ENCODE data around the gene PTPN20.

Gene PTPN20

DNA sequence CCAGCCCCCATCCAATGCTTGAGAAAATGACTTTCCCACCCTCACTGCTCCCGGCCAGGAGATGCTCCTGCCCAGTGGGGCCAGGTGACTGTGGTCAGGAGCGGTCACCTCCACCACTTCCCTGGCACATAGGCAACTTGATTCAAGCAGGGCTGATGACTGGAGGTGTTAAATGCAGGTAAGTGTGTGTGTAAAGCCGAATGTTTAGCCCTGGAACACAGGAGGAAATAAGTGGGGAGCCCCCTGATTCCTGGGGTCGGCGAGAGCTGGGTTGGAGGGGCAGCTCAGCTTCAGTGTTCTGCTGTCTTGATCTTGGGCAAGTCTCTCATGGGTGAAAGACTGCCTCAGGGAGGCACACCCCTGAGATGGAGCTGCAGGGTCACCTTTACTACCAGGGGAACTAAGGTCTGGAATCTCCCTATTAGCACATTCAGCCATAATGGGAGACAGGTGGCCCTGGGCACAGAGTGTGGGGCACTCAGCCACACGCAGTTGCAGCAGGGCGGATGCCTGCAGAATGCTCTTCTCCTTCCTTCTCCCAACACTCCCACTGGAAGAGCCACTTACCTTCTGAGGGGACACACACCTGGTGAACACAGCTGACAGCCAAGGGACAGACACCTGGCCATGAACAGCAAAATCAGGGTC is 124.1 kb downstream of the PTPN20 start:
- Mint-ChIP-seq H3K4me3 (no peak overlapping the region), H3K27ac (no peak overlapping the region), H3K27me3 (no peaks in the 10 kb centered on the region), H3K9me3 (no peaks in the 10 kb centered on the region), H3K36me3 (no peaks in the 10 kb centered on the region), H3K4me1 (no peaks in the 10 kb centered on the region)

DNA sequence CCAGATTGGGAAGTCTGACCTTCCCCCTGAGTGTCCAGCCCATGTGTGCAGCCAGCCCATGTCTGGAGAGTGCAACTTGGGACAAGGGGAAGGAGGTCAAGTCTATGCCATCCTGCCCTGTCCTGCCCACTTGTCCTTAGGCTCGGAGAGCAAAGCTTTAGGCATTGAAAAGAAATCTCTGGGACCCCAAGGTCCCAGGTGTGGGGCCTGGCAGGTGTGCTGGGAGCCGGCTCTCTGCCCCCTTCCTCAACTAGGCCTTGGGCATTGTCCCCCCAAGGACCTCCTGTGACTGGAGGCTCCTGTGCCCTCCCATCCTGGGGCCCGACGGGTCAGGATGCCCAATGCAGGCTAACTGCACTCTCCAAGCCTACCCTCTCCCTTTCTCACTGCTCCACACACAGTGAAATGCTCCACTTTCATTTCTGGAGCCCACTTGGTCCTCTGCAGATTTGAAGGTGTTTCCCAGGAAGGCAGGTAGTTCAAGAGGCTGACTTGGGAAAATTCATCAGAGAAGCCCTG is 124.7 kb downstream of the PTPN20 start:
- H3K27ac Mint-ChIP-seq = no peak overlapping the region
- H3K4me3 Mint-ChIP-seq = no peak overlapping the region
- H3K9me3 Mint-ChIP-seq = no peaks in the 10 kb centered on the region
- no peaks in the 10 kb centered on the region for H3K36me3 Mint-ChIP-seq
- no peaks in the 10 kb centered on the region for H3K4me1 Mint-ChIP-seq
- no peaks in the 10 kb centered on the region for H3K27me3 Mint-ChIP-seq

DNA sequence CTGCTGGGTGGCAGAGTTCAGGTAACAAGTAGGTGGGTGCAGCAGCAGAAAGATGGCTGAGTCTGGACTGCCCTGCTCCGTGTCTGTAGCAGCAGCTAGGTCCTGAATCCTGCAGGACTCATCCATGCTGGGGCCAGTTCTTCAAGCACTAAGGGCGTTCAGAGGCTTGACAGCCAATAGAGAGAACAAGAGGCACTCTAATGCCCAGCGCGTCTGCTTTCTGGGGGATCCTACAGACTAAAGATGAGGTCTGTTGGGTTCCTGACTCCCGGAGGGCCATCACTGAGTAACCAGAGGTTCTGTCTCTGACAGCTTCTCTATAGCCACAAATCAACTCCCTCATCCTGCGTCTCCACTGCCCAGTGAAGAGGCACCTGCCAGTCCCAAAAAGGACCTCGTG is 125.5 kb downstream of the PTPN20 start:
- Mint-ChIP-seq H3K27ac (no peak overlapping the region), H3K4me3 (no peak overlapping the region), H3K36me3 (no peaks in the 10 kb centered on the region), H3K9me3 (no peaks in the 10 kb centered on the region), H3K27me3 (no peaks in the 10 kb centered on the region), H3K4me1 (no peaks in the 10 kb centered on the region)

DNA sequence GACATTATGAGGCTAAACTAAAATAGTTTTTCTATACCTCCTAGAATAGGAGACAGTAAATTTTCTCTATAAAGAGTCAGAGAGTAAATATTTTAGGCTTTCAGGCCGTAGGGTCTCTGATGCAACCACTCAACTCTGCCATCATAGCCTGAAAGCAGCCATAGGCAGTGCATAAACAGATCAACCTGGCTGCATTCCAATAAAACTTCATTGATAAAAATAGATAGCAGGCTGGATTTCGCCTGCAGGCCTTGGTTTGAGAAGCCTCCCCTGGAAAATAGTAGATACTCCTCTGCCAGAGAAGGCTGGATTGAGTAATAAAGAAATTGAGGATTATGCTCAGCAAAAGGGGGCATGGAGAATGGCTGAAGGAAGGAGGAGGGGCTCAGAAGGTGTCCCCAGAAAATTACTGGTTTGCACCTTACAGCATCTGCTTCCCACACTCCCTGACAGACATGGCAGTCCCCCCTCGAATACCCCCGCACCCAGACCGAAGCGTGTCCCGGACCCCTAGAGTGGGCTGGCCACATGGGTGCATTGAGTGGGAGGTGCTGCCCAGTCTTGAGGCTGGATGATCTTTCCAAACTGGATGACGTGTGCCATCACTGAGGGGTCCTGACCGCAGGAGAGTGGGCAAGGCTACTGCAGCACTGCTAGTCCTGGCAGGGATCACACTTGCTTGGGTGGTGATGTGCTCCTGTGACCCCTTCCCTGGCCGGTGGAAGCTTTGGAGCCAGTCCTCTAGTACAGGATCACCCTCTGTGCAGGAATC is 126.6 kb downstream of the PTPN20 start:
- H3K4me3 Mint-ChIP-seq = no peak overlapping the region

DNA sequence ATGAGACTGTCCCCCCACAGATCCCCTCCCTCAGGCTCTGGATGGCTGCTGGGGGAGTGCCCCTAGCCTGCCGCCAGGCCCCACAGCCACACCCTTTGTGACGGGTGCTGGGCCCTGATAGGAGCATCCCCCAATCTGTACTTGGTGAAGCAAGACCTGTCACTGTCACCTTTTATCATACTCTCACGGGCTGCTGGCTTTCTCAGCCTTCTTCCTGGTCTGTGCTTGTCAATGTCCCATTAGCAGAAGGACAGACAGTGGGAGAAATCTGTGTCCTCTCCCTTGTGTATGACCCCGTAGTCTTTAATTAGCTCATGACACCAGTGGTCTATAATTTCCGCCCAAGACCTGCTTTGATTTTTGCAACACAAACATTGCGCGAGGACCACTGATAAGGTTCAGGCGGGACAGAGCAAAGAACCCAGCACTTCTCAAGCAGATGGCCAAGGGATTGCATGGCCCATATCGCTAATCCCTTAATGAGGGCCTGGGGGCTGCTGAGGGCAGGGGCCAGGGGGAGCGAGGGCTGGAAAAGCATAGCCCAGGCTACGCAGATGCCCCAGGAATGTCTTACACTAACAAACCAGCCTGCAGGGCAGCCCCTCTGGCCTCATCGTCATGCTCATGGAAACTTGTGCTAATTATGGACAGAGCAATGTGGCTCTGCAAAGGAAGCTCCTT is 127.8 kb downstream of the PTPN20 start:
- Mint-ChIP-seq H3K9me3 (no peaks in the 10 kb centered on the region), H3K4me3 (no peak overlapping the region), H3K36me3 (no peaks in the 10 kb centered on the region), H3K4me1 (no peaks in the 10 kb centered on the region), H3K27ac (no peak overlapping the region), H3K27me3 (no peaks in the 10 kb centered on the region)

More for the DNA sequence above, 126.6 kb downstream of the PTPN20 start:
- Mint-ChIP-seq H3K4me1 (no peaks in the 10 kb centered on the region), H3K9me3 (no peaks in the 10 kb centered on the region), H3K27me3 (no peaks in the 10 kb centered on the region), H3K27ac (no peak overlapping the region), H3K36me3 (no peaks in the 10 kb centered on the region)

DNA sequence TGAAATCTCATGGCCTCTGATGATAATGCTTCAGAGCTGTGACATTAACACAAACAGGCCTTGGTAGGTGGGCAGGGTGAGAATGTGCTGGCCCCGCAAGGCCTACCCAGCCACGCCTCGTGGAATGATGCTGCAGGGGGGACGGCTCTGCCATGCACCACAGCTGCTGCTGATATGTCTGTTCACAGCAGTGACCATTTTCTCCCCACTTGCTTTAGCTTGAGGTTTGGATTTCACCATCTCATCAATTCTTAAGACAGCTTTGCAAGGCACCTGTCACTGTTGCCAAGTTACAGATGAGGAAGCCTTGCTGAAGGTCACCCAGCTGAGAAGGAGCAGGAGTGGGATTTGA is 128.3 kb downstream of the PTPN20 start:
- no peaks in the 10 kb centered on the region for H3K9me3 Mint-ChIP-seq
- no peak overlapping the region for H3K4me3 Mint-ChIP-seq
- H3K36me3 Mint-ChIP-seq = no peaks in the 10 kb centered on the region
- no peak overlapping the region for H3K27ac Mint-ChIP-seq
- no peaks in the 10 kb centered on the region for H3K4me1 Mint-ChIP-seq
- no peaks in the 10 kb centered on the region for H3K27me3 Mint-ChIP-seq

DNA sequence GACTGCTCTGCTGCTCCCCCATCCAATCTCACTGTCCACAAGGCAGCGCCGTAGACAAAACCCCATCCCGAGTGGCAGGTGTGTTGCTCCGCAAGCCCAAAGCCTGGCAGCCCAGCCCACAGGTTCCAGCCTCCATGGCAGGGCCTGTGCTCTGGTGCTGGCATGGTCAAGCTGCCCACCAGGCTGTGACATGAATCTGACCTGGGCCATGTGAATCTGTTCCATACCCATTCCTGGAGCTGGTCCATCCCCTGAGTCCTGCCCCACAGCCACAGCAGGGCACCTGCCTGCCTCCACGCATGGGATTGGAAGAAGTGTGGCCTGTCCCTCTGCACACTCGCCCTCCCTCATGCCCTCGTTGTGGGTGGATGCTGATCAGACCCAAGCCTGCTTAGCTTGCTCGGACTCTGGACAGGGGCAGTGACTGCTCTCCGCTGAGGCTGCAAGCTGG is 128.8 kb downstream of the PTPN20 start:
- H3K4me3 Mint-ChIP-seq = no peak overlapping the region
- H3K4me1 Mint-ChIP-seq = no peaks in the 10 kb centered on the region
- H3K9me3 Mint-ChIP-seq = no peaks in the 10 kb centered on the region
- H3K36me3 Mint-ChIP-seq = no peaks in the 10 kb centered on the region
- H3K27ac Mint-ChIP-seq = no peak overlapping the region
- no peaks in the 10 kb centered on the region for H3K27me3 Mint-ChIP-seq

DNA sequence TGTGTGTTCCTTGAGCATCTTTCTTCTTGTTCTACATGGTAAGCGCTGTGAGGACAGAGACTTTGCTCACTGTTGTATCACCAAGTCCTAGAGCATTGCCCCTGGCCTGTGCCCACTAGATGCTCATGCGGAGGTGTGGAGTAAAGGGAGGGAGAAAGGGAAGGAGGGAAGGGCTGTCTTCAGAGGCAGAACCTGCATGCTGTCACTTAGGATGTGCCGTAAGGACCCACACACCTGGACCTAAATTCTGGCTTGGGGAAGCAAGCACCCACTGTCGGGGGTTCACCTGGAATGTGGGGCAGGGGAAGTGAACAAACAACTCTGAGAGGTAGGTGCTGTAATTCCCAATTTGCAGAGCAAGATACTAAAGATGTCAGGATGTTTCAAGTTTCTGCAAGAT is 129.5 kb downstream of the PTPN20 start:
- H3K27ac Mint-ChIP-seq = peak overlapping the region; percentile 62
- no peaks in the 10 kb centered on the region for H3K36me3 Mint-ChIP-seq
- no peaks in the 10 kb centered on the region for H3K27me3 Mint-ChIP-seq
- H3K4me1 Mint-ChIP-seq = no peaks in the 10 kb centered on the region
- H3K4me3 Mint-ChIP-seq = no peak overlapping the region
- H3K9me3 Mint-ChIP-seq = no peaks in the 10 kb centered on the region

DNA sequence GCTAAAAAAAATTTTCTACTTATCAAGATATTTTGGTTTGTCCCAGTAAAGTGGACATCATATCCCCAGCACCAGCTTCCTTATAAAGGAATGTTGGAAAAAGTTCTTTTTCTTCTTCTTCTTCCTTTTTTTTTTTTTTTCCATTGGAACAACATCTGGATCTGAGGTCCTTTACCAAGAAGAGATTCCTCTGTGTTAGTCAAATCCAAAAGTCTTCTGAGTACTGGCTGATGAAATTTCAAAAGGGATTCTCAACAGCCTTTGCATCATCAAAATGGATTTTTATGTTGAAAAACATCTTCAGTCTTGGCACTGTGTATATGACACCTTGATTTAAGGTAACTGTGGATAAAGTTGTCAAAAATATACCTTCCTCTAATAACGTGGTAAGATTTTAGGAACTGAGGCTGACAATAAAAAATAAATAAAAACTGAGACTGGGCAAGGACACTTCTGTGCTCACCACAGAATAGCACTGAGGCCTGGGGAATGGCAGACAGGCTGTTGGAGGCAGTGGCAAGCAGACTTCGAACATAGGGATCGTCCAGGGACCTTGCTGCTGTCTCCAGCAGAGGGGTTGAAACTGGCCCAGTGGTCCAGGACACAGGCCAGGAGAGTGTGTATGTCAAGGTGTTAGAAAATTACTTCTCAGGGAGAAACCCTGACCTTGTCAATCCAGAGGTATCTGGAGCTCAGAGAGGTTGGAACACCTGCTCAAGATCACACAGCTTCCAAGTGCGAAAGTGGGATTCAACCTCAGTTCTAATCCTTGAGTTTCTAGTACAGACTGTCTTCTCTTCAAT is 130.4 kb downstream of the PTPN20 start:
- Mint-ChIP-seq H3K4me3 (no peak overlapping the region), H3K27ac (no peak overlapping the region), H3K4me1 (no peaks in the 10 kb centered on the region), H3K27me3 (no peaks in the 10 kb centered on the region), H3K36me3 (no peaks in the 10 kb centered on the region), H3K9me3 (no peaks in the 10 kb centered on the region)

DNA sequence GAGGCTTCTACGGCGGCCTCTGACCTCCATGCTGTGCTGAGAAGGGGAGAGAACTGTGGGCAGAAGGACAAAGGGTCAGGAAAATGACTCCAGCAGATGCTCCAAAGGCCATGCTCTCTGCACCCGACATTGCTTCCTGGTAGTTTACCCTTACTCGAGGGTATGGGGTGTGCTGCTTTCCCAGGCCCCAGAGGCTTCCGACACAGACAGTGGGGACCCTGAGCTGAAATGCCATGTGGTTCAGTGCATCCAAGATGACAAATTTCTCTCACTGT is 130.9 kb downstream of the PTPN20 start:
- no peaks in the 10 kb centered on the region for H3K36me3 Mint-ChIP-seq
- no peak overlapping the region for H3K4me3 Mint-ChIP-seq
- H3K27me3 Mint-ChIP-seq = no peaks in the 10 kb centered on the region
- no peaks in the 10 kb centered on the region for H3K9me3 Mint-ChIP-seq
- peaks cover 4% of the 10 kb centered on the region for H3K4me1 Mint-ChIP-seq
- H3K27ac Mint-ChIP-seq = no peak overlapping the region

DNA sequence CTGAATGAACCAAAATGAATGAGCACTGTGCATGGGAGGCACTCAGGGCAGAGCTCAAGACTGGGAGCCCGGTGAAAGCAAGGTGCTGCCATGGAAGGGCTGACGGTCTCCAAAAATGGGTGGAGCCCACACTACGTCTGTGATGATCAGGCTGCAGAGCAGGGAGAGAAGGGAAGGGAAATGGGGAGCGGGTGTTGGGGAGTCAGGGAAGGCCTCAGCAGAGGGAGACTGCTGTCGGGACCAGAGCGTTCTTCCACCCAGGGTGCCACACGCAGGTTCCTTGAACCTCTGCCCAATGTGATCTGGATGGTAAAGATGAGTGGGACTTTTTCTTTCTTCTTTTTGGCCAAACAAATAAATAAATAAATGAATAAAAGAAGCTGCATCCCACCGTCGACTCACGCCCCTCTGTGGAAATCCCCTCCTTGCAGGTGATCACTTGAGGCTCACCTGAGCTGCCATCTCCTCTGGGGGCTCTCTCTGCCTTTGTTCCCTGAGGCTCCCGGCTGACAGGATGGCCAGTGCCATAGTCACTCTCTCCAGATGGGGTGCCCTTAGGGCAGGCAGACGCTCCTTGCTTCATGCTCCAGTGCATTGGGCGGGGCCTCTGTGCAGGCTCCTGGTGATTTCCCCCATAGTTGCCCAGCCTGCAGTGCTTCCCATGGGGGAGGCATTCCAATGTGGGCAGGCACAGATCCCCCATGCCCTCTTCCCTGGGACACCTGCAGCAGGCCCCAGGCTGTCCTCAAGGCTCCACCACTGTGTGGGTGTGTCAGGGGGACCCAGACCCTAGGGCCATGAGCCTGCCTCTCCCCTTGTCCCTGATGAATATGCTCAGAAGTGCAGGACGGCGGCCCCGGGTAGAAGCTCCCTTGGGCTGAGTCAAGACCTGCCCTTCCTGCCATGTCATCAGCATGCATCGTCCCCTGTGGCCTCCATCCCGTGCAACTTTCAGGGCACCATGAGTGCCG is 131.8 kb downstream of the PTPN20 start:
- no peaks in the 10 kb centered on the region for H3K27me3 Mint-ChIP-seq

DNA sequence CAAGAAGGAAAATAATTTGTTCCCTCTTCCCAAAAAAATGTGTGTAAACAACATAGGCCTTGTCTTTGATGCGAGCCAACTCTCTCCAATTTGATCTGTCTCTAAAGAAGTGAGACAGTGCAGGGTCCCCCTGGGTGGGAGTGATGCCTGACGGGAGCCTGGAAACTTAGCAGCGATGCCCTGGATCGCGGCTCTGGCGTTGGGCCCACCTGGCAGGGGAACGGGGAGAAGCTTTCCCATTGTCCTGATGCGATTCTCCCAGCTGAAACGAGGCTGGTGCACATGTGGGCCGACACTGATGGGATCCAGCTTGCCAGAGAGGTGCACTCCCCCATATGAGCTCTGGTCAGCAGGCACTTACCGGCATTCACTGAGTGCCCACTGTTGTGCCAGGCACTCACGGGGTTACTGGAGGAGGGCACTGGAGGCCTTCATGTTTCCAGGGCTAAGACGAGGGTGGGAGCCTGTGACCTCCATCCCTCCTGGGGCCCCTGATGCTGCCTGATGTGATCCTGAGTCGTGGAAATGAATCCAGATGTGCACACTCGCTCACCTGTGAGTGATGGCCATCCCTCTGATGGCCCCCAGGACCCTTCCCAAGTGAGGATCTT is 132.8 kb downstream of the PTPN20 start:
- Mint-ChIP-seq H3K4me1 (peaks cover 23% of the 10 kb centered on the region), H3K4me3 (no peak overlapping the region), H3K9me3 (no peaks in the 10 kb centered on the region), H3K36me3 (no peaks in the 10 kb centered on the region), H3K27ac (no peak overlapping the region), H3K27me3 (no peaks in the 10 kb centered on the region)

More for the DNA sequence above, 131.8 kb downstream of the PTPN20 start:
- Mint-ChIP-seq H3K9me3 (no peaks in the 10 kb centered on the region), H3K27ac (no peak overlapping the region), H3K4me1 (peaks cover 14% of the 10 kb centered on the region), H3K36me3 (no peaks in the 10 kb centered on the region), H3K4me3 (no peak overlapping the region)

DNA sequence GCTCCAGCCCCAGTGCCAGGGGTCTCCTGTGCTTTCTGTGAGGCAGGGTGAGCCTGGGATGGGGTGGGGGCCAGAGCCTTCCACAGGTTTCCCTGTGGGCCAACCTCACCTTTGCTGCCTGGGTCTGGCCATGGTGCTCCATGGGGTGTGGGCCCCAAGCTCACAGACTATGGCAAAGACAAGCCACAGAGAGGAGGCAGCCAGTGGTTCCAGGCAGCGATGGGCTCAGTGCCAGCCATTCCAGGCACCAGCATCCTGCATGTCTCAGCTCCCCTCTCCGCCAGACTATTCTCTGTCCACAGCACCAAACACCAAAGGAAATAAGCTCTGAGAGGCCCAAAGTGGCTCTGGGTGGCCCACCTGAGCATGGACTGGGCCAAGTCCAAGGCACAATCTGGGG is 133.5 kb downstream of the PTPN20 start:
- Mint-ChIP-seq H3K27me3 (no peaks in the 10 kb centered on the region), H3K4me1 (peaks cover 25% of the 10 kb centered on the region), H3K4me3 (no peak overlapping the region), H3K9me3 (no peaks in the 10 kb centered on the region), H3K27ac (no peak overlapping the region), H3K36me3 (no peaks in the 10 kb centered on the region)

DNA sequence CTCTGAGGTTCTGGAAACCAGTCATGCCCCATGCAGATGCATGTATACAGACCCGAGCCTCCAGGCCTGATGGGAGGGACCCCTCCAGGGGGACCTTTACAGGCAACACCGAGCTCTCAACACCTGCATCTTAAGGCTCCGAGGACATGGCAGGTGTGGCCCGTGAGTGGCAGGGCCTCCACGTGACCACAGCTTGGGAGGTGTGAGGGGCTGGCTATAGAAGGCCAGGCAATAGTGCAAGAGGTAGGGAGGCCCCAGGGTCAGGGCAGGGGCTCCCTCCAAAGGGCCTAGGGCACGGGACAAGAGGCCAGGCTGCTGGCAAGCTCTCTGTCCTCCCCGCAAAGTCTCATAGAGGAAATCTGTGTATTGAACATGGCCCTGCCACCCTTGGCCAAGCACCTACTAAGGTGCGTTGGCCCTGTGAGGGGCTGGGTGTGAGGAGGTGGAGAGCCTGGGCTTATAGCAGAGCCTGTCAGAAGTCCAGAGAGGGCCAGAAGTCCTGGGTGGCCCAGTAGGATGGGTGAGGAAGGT is 134.2 kb downstream of the PTPN20 start:
- no peak overlapping the region for H3K4me3 Mint-ChIP-seq
- H3K36me3 Mint-ChIP-seq = no peaks in the 10 kb centered on the region
- H3K27me3 Mint-ChIP-seq = no peaks in the 10 kb centered on the region
- peaks cover 25% of the 10 kb centered on the region for H3K4me1 Mint-ChIP-seq
- peak overlapping the region; percentile 12 for H3K27ac Mint-ChIP-seq
- no peaks in the 10 kb centered on the region for H3K9me3 Mint-ChIP-seq
